Prostate gland (tissue), 2 donors: ENCODE data around the gene BRD2.

Experiments used
- CTCF ChIP-seq, 4 experiments: fragments of 200-600 bp in 2 of 4; fragments of 450-650 bp in 2 of 4; sonication (generic) in 2 of 4; IDR thresholded peaks; 1 replicate in 3 of 4; 2 replicates in 1 of 4; pipeline ENCODE4 v1.5.1; 2016 to 2019; ENCODE audit warnings: antibody characterized with exemption in 4 of 4, mild to moderate bottlenecking in 2 of 4, moderate library complexity in 2 of 4
- POLR2A ChIP-seq: fragments of 450-650 bp; IDR thresholded peaks from one replicate; pipeline ENCODE4 v1.6.1; 2016; ENCODE audit warnings: antibody characterized with exemption, mild to moderate bottlenecking

- TF ChIP-seq CTCF (IDR thresholded peaks at IDR 0.05) (no peak), POLR2A (no peak)
Measured at GRCh38 chr6:33024521-33024920, 56.1 kb downstream of the BRD2 start.
